ENCODE measurements around the gene MYH14. TPM values are rescaled to one million over a fixed set of nuclear protein-coding genes. Genes with fewer than 3 reads are reported as not detected.

MYH14 gene
- total RNA-seq, 1 donor from 2014 or later = 1.6 TPM

DNA sequence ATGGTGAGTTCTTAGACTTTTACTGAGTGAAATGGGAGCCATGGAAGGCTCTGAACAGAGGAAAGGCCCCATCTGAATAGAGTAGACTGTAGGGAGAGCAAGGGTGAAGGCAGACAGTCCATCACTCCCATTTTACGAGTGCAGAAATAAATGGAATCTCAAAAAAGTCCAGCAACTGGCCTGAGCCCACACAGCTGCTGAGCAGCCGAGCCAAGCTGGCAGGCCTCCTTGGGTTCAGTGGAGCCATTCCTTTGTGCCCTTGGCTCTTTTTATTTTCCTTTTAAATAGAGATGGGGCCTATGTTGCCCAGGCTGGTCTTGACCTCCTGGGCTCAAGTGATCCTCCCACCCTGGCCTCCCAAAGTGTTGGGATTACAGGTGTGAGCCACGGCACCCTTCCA is 1.0 kb upstream of the MYH14 start:
- peaks cover 5% of the 10 kb centered on the region for H3K4me1 ChIP-seq
- no peak overlapping the region for H3K9ac ChIP-seq
- TF ChIP-seq EZH2 (IDR thresholded peaks at IDR 0.05) = no peak
- no peaks in the 10 kb centered on the region for H3K9me3 ChIP-seq (ENCODE audit: low read depth)
- no peak overlapping the region for H3K27ac Mint-ChIP-seq
- H3K27ac ChIP-seq = no peak overlapping the region
- no peak overlapping the region for H3K4me2 ChIP-seq
- peaks cover 37% of the 10 kb centered on the region for H3K27me3 Mint-ChIP-seq (ENCODE audit: insufficient read depth, low read depth)
- DNase-seq (ENCODE audit: low spot score) = no peak
- peaks cover 17% of the 10 kb centered on the region for H3F3A ChIP-seq (ENCODE audit: low read depth)
- no peaks in the 10 kb centered on the region for H3K79me2 ChIP-seq (ENCODE audit: low read depth)
- H4K20me1 ChIP-seq (ENCODE audit: low read depth) = peaks cover 6% of the 10 kb centered on the region
- H3K4me1 Mint-ChIP-seq = peaks cover 18% of the 10 kb centered on the region
- H3K9me3 Mint-ChIP-seq = no peaks in the 10 kb centered on the region
- peaks cover 79% of the 10 kb centered on the region for H3K27me3 ChIP-seq
- no peak overlapping the region for H2AFZ ChIP-seq (replicated peaks)
- H3K36me3 ChIP-seq = no peaks in the 10 kb centered on the region
- H3K36me3 Mint-ChIP-seq = no peaks in the 10 kb centered on the region
- no peak overlapping the region for H3K4me3 ChIP-seq
- H3K4me3 Mint-ChIP-seq = peak overlapping the region; percentile 69

DNA sequence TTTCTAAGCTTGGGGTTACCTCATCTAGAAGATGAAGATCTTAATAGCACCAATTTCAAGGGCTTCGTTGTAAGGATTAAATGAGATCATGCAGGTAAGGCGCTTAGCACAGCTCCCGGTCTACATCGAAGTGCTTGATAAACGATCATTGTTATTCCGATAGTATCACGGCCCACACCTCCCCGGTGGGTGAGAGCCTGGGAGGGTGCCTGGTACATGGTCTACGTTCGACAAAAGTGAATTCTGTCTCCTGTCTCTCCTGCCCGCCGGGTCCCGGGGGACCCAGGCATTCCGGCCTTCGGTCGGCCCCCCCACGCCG is 501 bp upstream of the MYH14 start:
- H3K79me2 ChIP-seq (ENCODE audit: low read depth) = no peaks in the 10 kb centered on the region
- Mint-ChIP-seq H3K4me3 (peak overlapping the region; percentile 69), H3K27ac (no peak overlapping the region), H3K9me3 (no peaks in the 10 kb centered on the region), H3K27me3 (ENCODE audit: insufficient read depth, low read depth) (peaks cover 37% of the 10 kb centered on the region), H3K36me3 (no peaks in the 10 kb centered on the region), H3K4me1 (peaks cover 18% of the 10 kb centered on the region)
- H3K9ac ChIP-seq = no peak overlapping the region
- H3K4me1 ChIP-seq = peaks cover 5% of the 10 kb centered on the region
- no peaks in the 10 kb centered on the region for H3K9me3 ChIP-seq (ENCODE audit: low read depth)
- no peak for DNase-seq (ENCODE audit: low spot score)
- no peaks in the 10 kb centered on the region for H3K36me3 ChIP-seq
- peak overlapping the region; percentile 54 for H3K4me3 ChIP-seq
- peak overlapping the region; percentile 79 for H3K4me2 ChIP-seq
- peaks cover 6% of the 10 kb centered on the region for H4K20me1 ChIP-seq (ENCODE audit: low read depth)
- no peak overlapping the region for H2AFZ ChIP-seq (replicated peaks)
- H3F3A ChIP-seq (ENCODE audit: low read depth) = peaks cover 17% of the 10 kb centered on the region
- H3K27ac ChIP-seq = no peak overlapping the region
- TF ChIP-seq, protein P1, sequence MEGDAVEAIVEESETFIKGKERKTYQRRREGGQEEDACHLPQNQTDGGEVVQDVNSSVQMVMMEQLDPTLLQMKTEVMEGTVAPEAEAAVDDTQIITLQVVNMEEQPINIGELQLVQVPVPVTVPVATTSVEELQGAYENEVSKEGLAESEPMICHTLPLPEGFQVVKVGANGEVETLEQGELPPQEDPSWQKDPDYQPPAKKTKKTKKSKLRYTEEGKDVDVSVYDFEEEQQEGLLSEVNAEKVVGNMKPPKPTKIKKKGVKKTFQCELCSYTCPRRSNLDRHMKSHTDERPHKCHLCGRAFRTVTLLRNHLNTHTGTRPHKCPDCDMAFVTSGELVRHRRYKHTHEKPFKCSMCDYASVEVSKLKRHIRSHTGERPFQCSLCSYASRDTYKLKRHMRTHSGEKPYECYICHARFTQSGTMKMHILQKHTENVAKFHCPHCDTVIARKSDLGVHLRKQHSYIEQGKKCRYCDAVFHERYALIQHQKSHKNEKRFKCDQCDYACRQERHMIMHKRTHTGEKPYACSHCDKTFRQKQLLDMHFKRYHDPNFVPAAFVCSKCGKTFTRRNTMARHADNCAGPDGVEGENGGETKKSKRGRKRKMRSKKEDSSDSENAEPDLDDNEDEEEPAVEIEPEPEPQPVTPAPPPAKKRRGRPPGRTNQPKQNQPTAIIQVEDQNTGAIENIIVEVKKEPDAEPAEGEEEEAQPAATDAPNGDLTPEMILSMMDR (IDR thresholded peaks at IDR 0.05) = no peak
- TF ChIP-seq EZH2 (IDR thresholded peaks at IDR 0.05) (no peak), EZH2phosphoT487 (IDR thresholded peaks at IDR 0.05) (no peak)
- H3K27me3 ChIP-seq = peaks cover 75% of the 10 kb centered on the region

DNA sequence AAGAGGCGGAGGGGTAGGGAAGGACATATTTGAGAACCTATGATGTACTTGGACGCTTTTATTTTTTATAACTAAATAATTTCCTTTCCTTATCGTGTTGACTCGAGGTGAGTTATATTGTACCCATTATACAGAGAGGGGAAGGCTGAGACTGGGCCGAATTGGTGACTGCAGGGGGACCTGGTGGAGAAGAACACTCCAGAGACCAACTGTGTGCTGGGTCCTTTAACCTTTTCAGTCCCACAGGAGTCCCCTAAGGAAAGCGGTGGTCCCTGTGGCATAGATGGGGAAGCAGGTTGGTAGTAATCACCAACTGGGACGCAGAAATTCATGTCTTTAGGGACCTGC is 633 bp downstream of the MYH14 start:
- peak overlapping the region; percentile 79 for H3K4me3 Mint-ChIP-seq
- no peaks in the 10 kb centered on the region for H3K9me3 Mint-ChIP-seq
- peaks cover 17% of the 10 kb centered on the region for H3F3A ChIP-seq (ENCODE audit: low read depth)
- peak overlapping the region; percentile 54 for H3K4me3 ChIP-seq
- no peak overlapping the region for H2AFZ ChIP-seq (replicated peaks)
- peaks cover 5% of the 10 kb centered on the region for H3K4me1 ChIP-seq
- peaks cover 6% of the 10 kb centered on the region for H4K20me1 ChIP-seq (ENCODE audit: low read depth)
- H3K4me2 ChIP-seq = peak overlapping the region; percentile 79
- H3K4me1 Mint-ChIP-seq = peaks cover 12% of the 10 kb centered on the region
- H3K36me3 ChIP-seq = no peaks in the 10 kb centered on the region
- no peak for DNase-seq (ENCODE audit: low spot score)
- no peaks in the 10 kb centered on the region for H3K9me3 ChIP-seq (ENCODE audit: low read depth)
- no peaks in the 10 kb centered on the region for H3K79me2 ChIP-seq (ENCODE audit: low read depth)
- no peak overlapping the region for H3K9ac ChIP-seq
- H3K27ac ChIP-seq = no peak overlapping the region
- TF ChIP-seq, protein P1 (IDR thresholded peaks at IDR 0.05) = no peak
- no peak for TF ChIP-seq EZH2 (IDR thresholded peaks at IDR 0.05)
- no peak for TF ChIP-seq EZH2phosphoT487 (IDR thresholded peaks at IDR 0.05)
- H3K36me3 Mint-ChIP-seq = no peaks in the 10 kb centered on the region
- H3K27me3 ChIP-seq = peaks cover 69% of the 10 kb centered on the region
- no peak overlapping the region for H3K27ac Mint-ChIP-seq
- peaks cover 37% of the 10 kb centered on the region for H3K27me3 Mint-ChIP-seq (ENCODE audit: insufficient read depth, low read depth)

DNA sequence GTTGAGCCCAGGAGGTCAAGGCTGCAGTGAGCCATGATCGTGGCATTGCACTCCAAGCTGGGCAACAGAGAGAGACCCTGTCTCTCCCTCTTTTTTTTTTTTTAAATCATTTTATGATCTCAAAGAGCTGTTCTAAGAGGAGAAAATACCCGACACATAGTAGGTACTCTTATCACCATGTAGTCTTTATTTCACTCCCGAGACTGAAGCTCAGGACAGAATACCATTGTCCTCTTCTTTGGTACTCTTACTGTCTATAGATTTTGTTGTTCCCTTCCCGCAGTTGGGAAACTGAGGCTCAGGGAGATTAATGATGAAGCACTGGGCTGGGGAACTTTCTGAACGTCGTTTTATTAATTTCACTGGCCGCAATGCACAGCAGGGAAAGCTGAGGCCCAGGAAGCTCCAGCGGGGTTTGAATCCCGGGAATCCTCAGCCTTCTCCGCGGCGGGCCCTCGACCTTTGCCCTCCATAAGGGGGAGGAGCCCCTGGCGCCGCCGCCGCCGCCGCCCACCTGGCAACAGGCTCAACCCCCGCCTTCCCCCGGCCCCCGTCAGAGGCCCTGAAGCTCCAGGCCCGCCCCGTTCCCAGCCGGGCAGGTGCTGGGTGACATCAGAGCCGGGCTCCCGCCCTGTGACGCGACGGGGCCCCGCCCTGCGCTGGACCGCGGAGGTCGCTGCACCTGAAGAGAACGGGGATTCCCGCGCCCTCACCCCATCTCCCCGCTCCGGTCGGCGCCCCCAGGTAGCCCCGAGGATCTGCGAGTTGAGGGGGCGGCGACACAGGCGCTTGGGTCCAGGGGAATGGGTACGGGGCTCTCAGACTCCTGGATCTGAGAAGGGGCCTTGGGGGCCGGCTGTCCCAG is 1.6 kb downstream of the MYH14 start:
- Histone ChIP-seq H4K20me1 (ENCODE audit: low read depth) (peaks cover 6% of the 10 kb centered on the region), H3K27ac (no peak overlapping the region), H3K79me2 (ENCODE audit: low read depth) (no peaks in the 10 kb centered on the region), H3F3A (ENCODE audit: low read depth) (peaks cover 17% of the 10 kb centered on the region), H2AFZ (replicated peaks) (peak overlapping the region; percentile 92), H3K9me3 (ENCODE audit: low read depth) (no peaks in the 10 kb centered on the region), H3K4me2 (peak overlapping the region; percentile 85), H3K36me3 (no peaks in the 10 kb centered on the region), H3K4me3 (peak overlapping the region; percentile 59), H3K9ac (no peak overlapping the region), H3K4me1 (peaks cover 5% of the 10 kb centered on the region), H3K27me3 (peaks cover 61% of the 10 kb centered on the region)
- Mint-ChIP-seq H3K36me3 (no peaks in the 10 kb centered on the region), H3K9me3 (no peaks in the 10 kb centered on the region), H3K27me3 (ENCODE audit: insufficient read depth, low read depth) (peaks cover 33% of the 10 kb centered on the region), H3K4me1 (peaks cover 11% of the 10 kb centered on the region), H3K27ac (no peak overlapping the region), H3K4me3 (peak overlapping the region; percentile 79)
- no peak for TF ChIP-seq EZH2phosphoT487 (IDR thresholded peaks at IDR 0.05)
- TF ChIP-seq, protein P1 (IDR thresholded peaks at IDR 0.05) = no peak
- no peak for TF ChIP-seq EZH2 (IDR thresholded peaks at IDR 0.05)
- DNase-seq (ENCODE audit: low spot score) = peak; percentile 93

Measured in neural progenitor cell (in vitro differentiated cells).